OCI-LY3 (cell line): Measurements from ENCODE around the gene CYBRD1.

Experiments used
- EZH2phosphoT487 ChIP-seq: fragments of 200-600 bp; shearing (Covaris generic); IDR thresholded peaks from 2 replicates; pipeline ENCODE4 v1.6.1; 2018; ENCODE audit warnings: antibody characterized with exemption, mixed run types, low read depth
- TF ChIP-seq, protein P1 (sequence below): fragments of 200-600, 300-600 bp; sonication (generic); IDR thresholded peaks from 2 replicates; pipeline ENCODE4 v1.5.1; 2014; ENCODE audit warnings: antibody characterized with exemption, low read length, low read depth

DNA sequence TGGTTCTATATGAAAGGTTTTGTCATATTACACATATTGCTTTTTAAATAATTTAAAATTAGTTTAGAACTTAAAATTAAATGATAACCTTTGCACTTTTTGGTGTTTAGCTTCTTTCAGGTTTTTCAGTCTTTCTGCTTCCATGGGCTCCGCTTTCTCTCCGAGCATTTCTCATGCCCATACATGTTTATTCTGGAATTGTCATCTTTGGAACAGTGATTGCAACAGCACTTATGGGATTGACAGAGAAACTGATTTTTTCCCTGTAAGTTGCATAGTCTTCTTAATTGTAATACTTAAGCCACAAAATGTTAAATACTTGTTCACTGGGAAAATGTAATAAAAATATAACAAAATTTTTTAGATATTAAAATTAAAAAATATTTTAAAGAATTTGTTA is 31.0 kb downstream of the CYBRD1 start:
- TF ChIP-seq, protein P1, sequence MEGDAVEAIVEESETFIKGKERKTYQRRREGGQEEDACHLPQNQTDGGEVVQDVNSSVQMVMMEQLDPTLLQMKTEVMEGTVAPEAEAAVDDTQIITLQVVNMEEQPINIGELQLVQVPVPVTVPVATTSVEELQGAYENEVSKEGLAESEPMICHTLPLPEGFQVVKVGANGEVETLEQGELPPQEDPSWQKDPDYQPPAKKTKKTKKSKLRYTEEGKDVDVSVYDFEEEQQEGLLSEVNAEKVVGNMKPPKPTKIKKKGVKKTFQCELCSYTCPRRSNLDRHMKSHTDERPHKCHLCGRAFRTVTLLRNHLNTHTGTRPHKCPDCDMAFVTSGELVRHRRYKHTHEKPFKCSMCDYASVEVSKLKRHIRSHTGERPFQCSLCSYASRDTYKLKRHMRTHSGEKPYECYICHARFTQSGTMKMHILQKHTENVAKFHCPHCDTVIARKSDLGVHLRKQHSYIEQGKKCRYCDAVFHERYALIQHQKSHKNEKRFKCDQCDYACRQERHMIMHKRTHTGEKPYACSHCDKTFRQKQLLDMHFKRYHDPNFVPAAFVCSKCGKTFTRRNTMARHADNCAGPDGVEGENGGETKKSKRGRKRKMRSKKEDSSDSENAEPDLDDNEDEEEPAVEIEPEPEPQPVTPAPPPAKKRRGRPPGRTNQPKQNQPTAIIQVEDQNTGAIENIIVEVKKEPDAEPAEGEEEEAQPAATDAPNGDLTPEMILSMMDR: no peak
- no peak for TF ChIP-seq EZH2phosphoT487
